ENCODE measurements around the gene WNT7A. TPM values are rescaled to one million over a fixed set of nuclear protein-coding genes. Genes with fewer than 3 reads are reported as not detected.

The WNT7A gene
- total RNA-seq, 1 donor from 2014 or later = not detected

GRCh38 chr3:13890377-13891016 lies 10.6 kb upstream of the WNT7A start:
- H3K36me3 Mint-ChIP-seq (ENCODE audit: unreplicated experiment) = no peaks in the 10 kb centered on the region
- TF ChIP-seq, protein P1, sequence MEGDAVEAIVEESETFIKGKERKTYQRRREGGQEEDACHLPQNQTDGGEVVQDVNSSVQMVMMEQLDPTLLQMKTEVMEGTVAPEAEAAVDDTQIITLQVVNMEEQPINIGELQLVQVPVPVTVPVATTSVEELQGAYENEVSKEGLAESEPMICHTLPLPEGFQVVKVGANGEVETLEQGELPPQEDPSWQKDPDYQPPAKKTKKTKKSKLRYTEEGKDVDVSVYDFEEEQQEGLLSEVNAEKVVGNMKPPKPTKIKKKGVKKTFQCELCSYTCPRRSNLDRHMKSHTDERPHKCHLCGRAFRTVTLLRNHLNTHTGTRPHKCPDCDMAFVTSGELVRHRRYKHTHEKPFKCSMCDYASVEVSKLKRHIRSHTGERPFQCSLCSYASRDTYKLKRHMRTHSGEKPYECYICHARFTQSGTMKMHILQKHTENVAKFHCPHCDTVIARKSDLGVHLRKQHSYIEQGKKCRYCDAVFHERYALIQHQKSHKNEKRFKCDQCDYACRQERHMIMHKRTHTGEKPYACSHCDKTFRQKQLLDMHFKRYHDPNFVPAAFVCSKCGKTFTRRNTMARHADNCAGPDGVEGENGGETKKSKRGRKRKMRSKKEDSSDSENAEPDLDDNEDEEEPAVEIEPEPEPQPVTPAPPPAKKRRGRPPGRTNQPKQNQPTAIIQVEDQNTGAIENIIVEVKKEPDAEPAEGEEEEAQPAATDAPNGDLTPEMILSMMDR (IDR thresholded peaks at IDR 0.05) = no peak
- no peak overlapping the region for H3K27ac Mint-ChIP-seq (ENCODE audit: unreplicated experiment)
- DNase-seq (ENCODE audit: extremely low spot score, unreplicated experiment) = peak; percentile 73
- peaks cover 6% of the 10 kb centered on the region for H3K27me3 Mint-ChIP-seq (ENCODE audit: unreplicated experiment)
- no peaks in the 10 kb centered on the region for H3K9me3 Mint-ChIP-seq (ENCODE audit: unreplicated experiment)
- H3K4me1 Mint-ChIP-seq (ENCODE audit: unreplicated experiment) = peaks cover under 1% of the 10 kb centered on the region
- no peak overlapping the region for H3K4me3 Mint-ChIP-seq (ENCODE audit: unreplicated experiment)

DNA sequence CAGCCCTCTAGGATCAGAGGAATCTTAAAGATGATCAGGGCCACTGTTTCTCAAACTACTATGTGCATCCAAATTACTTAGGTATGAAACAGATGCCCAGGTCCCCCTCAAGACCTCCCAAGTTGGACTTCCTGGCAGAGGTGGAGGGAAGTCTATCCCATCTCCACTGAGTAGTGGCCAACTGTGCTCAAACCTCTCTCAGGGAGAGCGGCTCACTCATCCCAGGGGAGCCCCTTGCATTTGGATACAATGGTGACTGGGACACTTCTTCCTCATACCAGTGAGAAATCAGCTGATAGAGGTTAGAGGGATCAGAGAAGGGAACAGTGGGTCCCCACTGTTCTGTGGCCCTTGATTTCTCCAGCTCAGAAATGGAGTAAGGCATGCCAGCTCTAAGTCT lies 8.7 kb upstream of the WNT7A start:
- Mint-ChIP-seq H3K36me3 (ENCODE audit: unreplicated experiment) (no peaks in the 10 kb centered on the region), H3K27me3 (ENCODE audit: unreplicated experiment) (peaks cover 17% of the 10 kb centered on the region), H3K27ac (ENCODE audit: unreplicated experiment) (no peak overlapping the region), H3K4me3 (ENCODE audit: unreplicated experiment) (no peak overlapping the region), H3K4me1 (ENCODE audit: unreplicated experiment) (no peaks in the 10 kb centered on the region), H3K9me3 (ENCODE audit: unreplicated experiment) (no peaks in the 10 kb centered on the region)
- DNase-seq (ENCODE audit: extremely low spot score, unreplicated experiment) = no peak
- TF ChIP-seq, protein P1 (IDR thresholded peaks at IDR 0.05) = no peak

- Mint-ChIP-seq H3K36me3 (ENCODE audit: unreplicated experiment) (no peaks in the 10 kb centered on the region), H3K27me3 (ENCODE audit: unreplicated experiment) (peaks cover 22% of the 10 kb centered on the region), H3K27ac (ENCODE audit: unreplicated experiment) (no peak overlapping the region), H3K4me1 (ENCODE audit: unreplicated experiment) (no peaks in the 10 kb centered on the region), H3K4me3 (ENCODE audit: unreplicated experiment) (no peak overlapping the region), H3K9me3 (ENCODE audit: unreplicated experiment) (no peaks in the 10 kb centered on the region)
- TF ChIP-seq, protein P1 (IDR thresholded peaks at IDR 0.05) = no peak
- DNase-seq (ENCODE audit: extremely low spot score, unreplicated experiment) = no peak
Measured at GRCh38 chr3:13887495-13888300, 7.8 kb upstream of the WNT7A start.

DNA sequence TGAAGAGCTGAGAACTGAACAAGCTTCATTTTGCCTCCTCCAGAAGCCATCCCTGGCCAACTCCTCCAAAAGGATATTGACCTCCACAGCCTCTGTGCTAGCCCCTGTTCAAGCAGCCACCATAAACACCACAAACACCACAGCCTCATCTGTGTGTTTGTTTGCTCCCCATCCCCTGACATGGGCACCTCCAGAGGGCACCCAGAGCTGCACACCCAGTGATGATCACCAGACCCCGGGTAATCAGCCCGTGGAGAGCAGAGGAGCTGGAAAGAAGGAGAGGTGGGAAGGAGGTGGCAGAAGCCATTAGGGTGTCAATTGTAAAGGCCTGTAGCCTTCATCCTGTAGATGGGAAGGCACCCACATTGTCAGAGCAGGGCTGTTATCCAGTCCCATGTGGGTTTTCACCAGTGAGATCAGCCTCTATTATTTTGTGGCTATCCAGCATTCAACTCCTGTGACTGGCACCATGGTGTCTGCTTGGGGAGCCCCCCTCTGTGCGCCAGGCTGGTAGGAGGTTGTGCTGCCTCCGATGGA lies 6.8 kb upstream of the WNT7A start:
- TF ChIP-seq, protein P1 (IDR thresholded peaks at IDR 0.05) = no peak
- DNase-seq (ENCODE audit: extremely low spot score, unreplicated experiment) = peak; percentile 74
- Mint-ChIP-seq H3K27me3 (ENCODE audit: unreplicated experiment) (peaks cover 32% of the 10 kb centered on the region), H3K36me3 (ENCODE audit: unreplicated experiment) (no peaks in the 10 kb centered on the region), H3K4me1 (ENCODE audit: unreplicated experiment) (no peaks in the 10 kb centered on the region), H3K27ac (ENCODE audit: unreplicated experiment) (no peak overlapping the region), H3K9me3 (ENCODE audit: unreplicated experiment) (no peaks in the 10 kb centered on the region), H3K4me3 (ENCODE audit: unreplicated experiment) (no peak overlapping the region)

GRCh38 chr3:13885704-13886010 lies 5.8 kb upstream of the WNT7A start:
- no peaks in the 10 kb centered on the region for H3K9me3 Mint-ChIP-seq (ENCODE audit: unreplicated experiment)
- H3K27me3 Mint-ChIP-seq (ENCODE audit: unreplicated experiment) = peaks cover 41% of the 10 kb centered on the region
- H3K4me1 Mint-ChIP-seq (ENCODE audit: unreplicated experiment) = no peaks in the 10 kb centered on the region
- no peak for DNase-seq (ENCODE audit: extremely low spot score, unreplicated experiment)
- H3K36me3 Mint-ChIP-seq (ENCODE audit: unreplicated experiment) = no peaks in the 10 kb centered on the region
- no peak overlapping the region for H3K27ac Mint-ChIP-seq (ENCODE audit: unreplicated experiment)
- H3K4me3 Mint-ChIP-seq (ENCODE audit: unreplicated experiment) = no peak overlapping the region
- TF ChIP-seq, protein P1 (IDR thresholded peaks at IDR 0.05) = no peak
